ENCODE measurements around the gene TIMP3.

Gene TIMP3

GRCh38 chr22:32877196-32877595 is 75.7 kb downstream of the TIMP3 start:
- DNase-seq = no peak

GRCh38 chr22:32879550-32879949 is 78.0 kb downstream of the TIMP3 start:
- DNase-seq = no peak

- DNase-seq = no peak
These were observed 78.6 kb downstream of the TIMP3 start for GRCh38 chr22:32880061-32880460.

GRCh38 chr22:32880505-32880892 is 79.0 kb downstream of the TIMP3 start:
- DNase-seq = no peak

GRCh38 chr22:32880893-32881596 is 79.5 kb downstream of the TIMP3 start:
- peak in 8 of 51 donors; percentile 7 to 30 (median 19) for DNase-seq

GRCh38 chr22:32882360-32882755 is 80.9 kb downstream of the TIMP3 start:
- DNase-seq = no peak

- no peak for DNase-seq
These were observed 81.4 kb downstream of the TIMP3 start for GRCh38 chr22:32882774-32883530.

- no peak for DNase-seq
These were observed 85.9 kb downstream of the TIMP3 start for GRCh38 chr22:32887324-32887980.

- no peak for DNase-seq
These were observed 87.5 kb downstream of the TIMP3 start for GRCh38 chr22:32888976-32889375.

GRCh38 chr22:32896891-32897290 is 95.4 kb downstream of the TIMP3 start:
- DNase-seq = no peak

GRCh38 chr22:32897400-32897799 is 95.9 kb downstream of the TIMP3 start:
- no peak for DNase-seq

GRCh38 chr22:32900886-32901635 is 99.6 kb downstream of the TIMP3 start:
- no peak for DNase-seq

- no peak for DNase-seq
These were observed 100.4 kb downstream of the TIMP3 start for GRCh38 chr22:32901925-32902324.

GRCh38 chr22:32903507-32903906 is 102.0 kb downstream of the TIMP3 start:
- no peak for DNase-seq

GRCh38 chr22:32904044-32904443 is 102.5 kb downstream of the TIMP3 start:
- DNase-seq = peak in 19 of 51 donors; percentile 11 to 53 (median 37)

- peak in 9 of 51 donors; percentile 4 to 15 (median 10) for DNase-seq
These were observed 103.9 kb downstream of the TIMP3 start for GRCh38 chr22:32905400-32905799.

- peak in 19 of 51 donors; percentile 3 to 56 (median 31) for DNase-seq
These were observed 108.3 kb downstream of the TIMP3 start for GRCh38 chr22:32909581-32910428.

GRCh38 chr22:32910429-32910772 is 108.9 kb downstream of the TIMP3 start:
- no peak for DNase-seq

- peak in 1 of 51 donors; percentile 5 for DNase-seq
These were observed 110.0 kb downstream of the TIMP3 start for GRCh38 chr22:32911503-32911902.

Data from hypothalamus (tissue), 51 donors.